ENCODE measurements around the gene PACSIN2. TPM values are rescaled to one million over a fixed set of nuclear protein-coding genes. Genes with fewer than 3 reads are reported as not detected.
A peak's percentile ranks its signal among the peaks of the same experiment; 100 is the strongest.
"Not testable (repeated sequence)": the region's sequence is repeated elsewhere in the genome, so short reads cannot be mapped to it uniquely, and the experiment has no call there.

PACSIN2 gene
- total RNA-seq, 4 donors from 2014 or later, result 73.1 to 171 (median 107) TPM

DNA sequence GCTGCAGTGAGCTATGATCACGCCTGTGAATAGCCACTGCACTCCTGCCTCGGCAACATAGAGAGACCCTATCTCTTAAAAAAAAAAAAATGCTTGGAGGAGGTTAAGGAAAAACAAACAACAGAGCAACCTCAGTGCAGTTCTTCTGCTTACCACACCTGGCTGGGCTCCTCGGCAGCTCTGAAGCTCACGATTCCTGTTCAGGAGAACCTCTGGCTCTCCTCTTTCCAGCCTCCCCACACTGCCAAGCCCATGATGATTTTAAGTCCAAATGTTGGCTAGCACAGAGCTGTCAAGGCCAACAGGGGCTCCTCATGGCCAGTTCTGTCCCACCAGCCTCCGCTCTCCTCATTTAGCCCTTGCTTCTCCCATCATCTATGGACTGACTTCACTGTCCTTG, 88.2 kb downstream of the PACSIN2 start:
- Histone ChIP-seq H3K36me3 (no peaks in the 10 kb centered on the region), H3K9me3 (no peaks in the 10 kb centered on the region), H3K27me3 (no peaks in the 10 kb centered on the region), H3K4me1 (peaks cover 33 to 100% (median 66%) of the 10 kb centered on the region in 3 donors), H3K27ac (peak overlapping the region in 3 of 4 donors; percentile 84 to 97 (median 96)), H3K4me3 (no peak overlapping the region)
- WGBS, 2 donors (ENCODE audit: low coverage in 1 of 2), result 65 to 72% methylated on average over 3 to 4 of the region's 5 CpGs
- TF ChIP-seq POLR2A (IDR thresholded peaks at IDR 0.05) (no peak), POLR2AphosphoS5 (IDR thresholded peaks at IDR 0.05) (no peak), EP300 (IDR thresholded peaks at IDR 0.05) (no peak)
- TF ChIP-seq, protein P1, sequence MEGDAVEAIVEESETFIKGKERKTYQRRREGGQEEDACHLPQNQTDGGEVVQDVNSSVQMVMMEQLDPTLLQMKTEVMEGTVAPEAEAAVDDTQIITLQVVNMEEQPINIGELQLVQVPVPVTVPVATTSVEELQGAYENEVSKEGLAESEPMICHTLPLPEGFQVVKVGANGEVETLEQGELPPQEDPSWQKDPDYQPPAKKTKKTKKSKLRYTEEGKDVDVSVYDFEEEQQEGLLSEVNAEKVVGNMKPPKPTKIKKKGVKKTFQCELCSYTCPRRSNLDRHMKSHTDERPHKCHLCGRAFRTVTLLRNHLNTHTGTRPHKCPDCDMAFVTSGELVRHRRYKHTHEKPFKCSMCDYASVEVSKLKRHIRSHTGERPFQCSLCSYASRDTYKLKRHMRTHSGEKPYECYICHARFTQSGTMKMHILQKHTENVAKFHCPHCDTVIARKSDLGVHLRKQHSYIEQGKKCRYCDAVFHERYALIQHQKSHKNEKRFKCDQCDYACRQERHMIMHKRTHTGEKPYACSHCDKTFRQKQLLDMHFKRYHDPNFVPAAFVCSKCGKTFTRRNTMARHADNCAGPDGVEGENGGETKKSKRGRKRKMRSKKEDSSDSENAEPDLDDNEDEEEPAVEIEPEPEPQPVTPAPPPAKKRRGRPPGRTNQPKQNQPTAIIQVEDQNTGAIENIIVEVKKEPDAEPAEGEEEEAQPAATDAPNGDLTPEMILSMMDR (IDR thresholded peaks at IDR 0.05), result no peak
- ATAC-seq, result no peak

DNA sequence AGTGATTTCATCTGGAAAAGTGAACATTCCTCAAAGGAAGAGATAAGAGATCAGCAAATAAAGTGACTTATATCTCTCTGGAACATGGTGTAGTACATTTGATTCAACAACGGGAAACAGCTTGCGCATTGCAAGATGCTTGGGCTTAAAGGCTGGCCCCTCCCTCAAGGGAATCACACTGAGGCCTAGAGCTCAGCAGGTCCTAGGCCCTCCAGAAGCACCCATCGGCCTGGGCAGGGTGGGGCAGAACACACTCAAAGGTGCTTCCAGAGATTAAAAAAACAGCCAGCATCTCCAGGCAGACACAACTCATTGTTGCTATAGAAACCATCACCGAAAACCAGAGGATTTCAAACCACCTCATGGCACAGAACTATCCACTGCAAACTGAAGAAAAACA, 88.8 kb downstream of the PACSIN2 start:
- no peak overlapping the region for H3K4me3 ChIP-seq
- peak overlapping the region; percentile 36 to 97 (median 90) for H3K27ac ChIP-seq
- H3K4me1 ChIP-seq, result peaks cover 29 to 100% (median 68%) of the 10 kb centered on the region in 3 donors
- WGBS, 2 donors (ENCODE audit: low coverage in 1 of 2), result 14 to 23% methylated on average over 1 to 4 of the region's 4 CpGs
- ATAC-seq, result peak; percentile 42
- TF ChIP-seq POLR2A (IDR thresholded peaks at IDR 0.05) (no peak), POLR2AphosphoS5 (IDR thresholded peaks at IDR 0.05) (no peak), EP300 (IDR thresholded peaks at IDR 0.05) (no peak)
- TF ChIP-seq, protein P1 (IDR thresholded peaks at IDR 0.05), result no peak
- no peaks in the 10 kb centered on the region for H3K9me3 ChIP-seq
- H3K27me3 ChIP-seq, result no peaks in the 10 kb centered on the region
- no peaks in the 10 kb centered on the region for H3K36me3 ChIP-seq

DNA sequence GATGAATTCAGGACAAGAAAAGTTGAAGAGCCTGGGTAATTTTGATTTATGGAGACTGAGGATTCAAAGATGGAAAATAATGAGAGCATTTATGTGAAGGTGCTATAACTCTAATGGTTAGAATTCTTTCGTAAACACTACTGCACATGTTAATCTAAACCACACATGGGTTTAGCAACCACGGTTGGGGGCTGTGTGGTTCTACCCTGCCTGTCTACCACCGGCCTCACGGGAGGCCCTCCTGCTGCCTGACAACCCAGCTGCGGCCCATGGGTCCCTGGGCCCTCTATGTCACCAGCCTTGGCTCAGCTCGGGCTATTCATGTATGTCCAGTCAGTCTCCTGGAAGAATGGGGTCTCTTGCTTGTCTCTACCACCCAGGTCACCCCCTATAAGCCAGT, 89.4 kb downstream of the PACSIN2 start:
- no peak for TF ChIP-seq EP300 (IDR thresholded peaks at IDR 0.05)
- TF ChIP-seq, protein P1 (IDR thresholded peaks at IDR 0.05), result no peak
- no peak for TF ChIP-seq POLR2AphosphoS5 (IDR thresholded peaks at IDR 0.05)
- TF ChIP-seq POLR2A (IDR thresholded peaks at IDR 0.05), result no peak
- H3K27ac ChIP-seq, result peak overlapping the region; percentile 36 to 97 (median 90)
- H3K27me3 ChIP-seq, result no peaks in the 10 kb centered on the region
- H3K9me3 ChIP-seq, result no peaks in the 10 kb centered on the region
- 32 to 63% methylated on average over 3 to 4 of the region's 6 CpGs for WGBS, 2 donors (ENCODE audit: low coverage in 1 of 2)
- no peak overlapping the region for H3K4me3 ChIP-seq
- peaks cover 24 to 100% (median 67%) of the 10 kb centered on the region in 3 donors for H3K4me1 ChIP-seq
- no peak for ATAC-seq
- H3K36me3 ChIP-seq, result no peaks in the 10 kb centered on the region

DNA sequence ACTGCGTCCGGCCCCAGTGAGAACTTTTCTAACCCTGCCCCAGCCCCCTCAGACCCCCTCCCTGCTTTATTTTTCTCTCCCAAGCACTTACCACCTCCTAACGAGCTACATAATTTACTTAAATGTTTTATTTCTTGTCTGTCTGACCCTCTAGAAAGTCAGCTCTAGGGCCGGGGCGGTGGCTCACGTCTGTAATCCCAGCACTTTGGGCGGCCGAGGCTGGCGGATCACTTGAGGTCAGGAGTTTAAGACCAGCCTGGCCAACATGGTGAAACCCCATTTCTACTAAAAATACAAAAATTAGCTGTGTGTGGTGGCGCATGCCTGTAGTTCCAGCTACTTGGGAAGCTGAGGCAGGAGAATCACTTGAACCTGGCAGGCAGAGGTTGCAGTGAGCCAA, 89.9 kb downstream of the PACSIN2 start:
- WGBS, 2 donors (ENCODE audit: low coverage in 1 of 2), result 88 to 92% methylated on average over 2 to 10 of the region's 10 CpGs
- not testable (repeated sequence) for H3K27me3 ChIP-seq, ATAC-seq

DNA sequence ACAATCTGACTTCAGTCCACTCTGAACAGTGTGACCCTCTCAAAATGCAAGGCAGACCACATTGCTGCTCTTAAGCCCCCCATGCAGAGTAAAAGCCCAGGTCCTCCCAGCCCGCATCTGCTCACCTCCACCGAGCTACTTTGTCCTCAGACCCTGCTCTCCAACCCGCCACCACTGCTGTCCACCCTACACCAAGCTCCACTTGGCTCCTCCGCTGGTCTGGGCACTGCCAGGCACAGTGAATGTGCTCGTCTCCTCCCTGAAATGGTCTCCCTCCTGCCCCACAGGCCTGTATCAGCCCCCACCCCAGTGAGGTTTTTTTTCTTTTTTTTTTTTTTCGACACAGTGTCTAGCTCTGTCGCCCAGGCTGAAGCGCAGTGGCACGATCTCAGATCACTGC, 90.5 kb downstream of the PACSIN2 start:
- peak overlapping the region in 2 of 4 donors; percentile 96 to 97 for H3K27ac ChIP-seq
- no peaks in the 10 kb centered on the region for H3K9me3 ChIP-seq
- ATAC-seq, result no peak
- no peaks in the 10 kb centered on the region for H3K27me3 ChIP-seq
- WGBS, 2 donors (ENCODE audit: low coverage in 1 of 2), result 97 to 100% methylated on average over 5 of the region's 9 CpGs
- H3K4me3 ChIP-seq, result no peak overlapping the region
- H3K36me3 ChIP-seq, result no peaks in the 10 kb centered on the region
- TF ChIP-seq POLR2AphosphoS5 (IDR thresholded peaks at IDR 0.05) (no peak), EP300 (IDR thresholded peaks at IDR 0.05) (no peak), POLR2A (IDR thresholded peaks at IDR 0.05) (no peak)
- TF ChIP-seq, protein P1 (IDR thresholded peaks at IDR 0.05), result no peak
- H3K4me1 ChIP-seq, result peaks cover 12 to 100% (median 57%) of the 10 kb centered on the region in 3 donors

More for the DNA sequence above, 89.9 kb downstream of the PACSIN2 start:
- not testable (repeated sequence) for H3K36me3 ChIP-seq, H3K4me3 ChIP-seq, H3K9me3 ChIP-seq
- H3K4me1 ChIP-seq, result peaks cover 18 to 100% (median 63%) of the 10 kb centered on the region in 3 donors
- H3K27ac ChIP-seq, result peak overlapping the region in 3 of 4 donors; percentile 84 to 97 (median 96)

All from gastroesophageal sphincter (tissue), 4 donors.